OCI-LY3 (cell line): Measurements from ENCODE around the gene SMURF2.

Source experiments
- H2AFZ ChIP-seq: fragments of 200-600, 300-600 bp; shearing (Covaris generic); 2 replicates; pipeline ENCODE4 v1.6.0; 2014; ENCODE audit warnings: antibody characterized with exemption, low read depth, low read length
- H3K27ac ChIP-seq: fragments of 200-600, 300-600 bp; sonication (generic); 2 replicates; pipeline ENCODE4 v1.5.1; 2014; ENCODE audit warnings: mild to moderate bottlenecking, low read length, moderate library complexity, mixed read lengths
- H3K27me3 ChIP-seq: fragments of 200-600, 300-600 bp; sonication (generic); 2 replicates; pipeline ENCODE4 v1.6.1; 2014; ENCODE audit warnings: low read depth, low read length, mixed read lengths
- H3K36me3 ChIP-seq: fragments of 200-600, 300-600 bp; sonication (generic); replicated peaks from 2 replicates; pipeline ENCODE3; 2014; ENCODE audit warnings: low read depth, low read length, mixed read lengths
- H3K4me1 ChIP-seq: fragments of 300-600, 200-600 bp; sonication (generic); 2 replicates; pipeline ENCODE4 v1.6.1; 2014; ENCODE audit warnings: low read length, mixed read lengths
- H3K4me2 ChIP-seq: fragments of 200-600, 300-600 bp; sonication (generic); 2 replicates; pipeline ENCODE4 v1.6.1; 2014; ENCODE audit warnings: low read length, mixed read lengths
- H3K4me3 ChIP-seq: fragments of 300-600, 200-600 bp; sonication (generic); 2 replicates; pipeline ENCODE4 v1.5.1; 2014; ENCODE audit warnings: antibody characterized with exemption, mild to moderate bottlenecking, low read length, moderate library complexity
- H3K79me2 ChIP-seq: fragments of 300-600, 200-600 bp; shearing (Covaris generic); 2 replicates; pipeline ENCODE4 v1.6.1; 2014; ENCODE audit warnings: mild to moderate bottlenecking, low read length, mixed read lengths
- H3K9ac ChIP-seq: fragments of 300-600, 200-600 bp; shearing (Covaris generic); 2 replicates; pipeline ENCODE4 v1.6.0; 2014; ENCODE audit warnings: mild to moderate bottlenecking, low read length, moderate library complexity
- H3K9me3 ChIP-seq: fragments of 200-600, 300-600 bp; shearing (Covaris generic); 2 replicates; pipeline ENCODE4 v1.6.1; 2014; ENCODE audit warnings: low read length, mixed read lengths; ENCODE audit not compliant: insufficient read depth
- H4K20me1 ChIP-seq: fragments of 200-600, 300-600 bp; sonication (generic); 2 replicates; pipeline ENCODE4 v1.6.1; 2016; ENCODE audit warnings: low read length, mixed read lengths; ENCODE audit not compliant: insufficient read depth
- EZH2phosphoT487 ChIP-seq: fragments of 200-600 bp; shearing (Covaris generic); IDR thresholded peaks from 2 replicates; pipeline ENCODE4 v1.6.1; 2018; ENCODE audit warnings: antibody characterized with exemption, mixed run types, low read depth
- TF ChIP-seq, protein P1 (sequence below): fragments of 200-600, 300-600 bp; sonication (generic); IDR thresholded peaks from 2 replicates; pipeline ENCODE4 v1.5.1; 2014; ENCODE audit warnings: antibody characterized with exemption, low read length, low read depth

The SMURF2 gene

DNA sequence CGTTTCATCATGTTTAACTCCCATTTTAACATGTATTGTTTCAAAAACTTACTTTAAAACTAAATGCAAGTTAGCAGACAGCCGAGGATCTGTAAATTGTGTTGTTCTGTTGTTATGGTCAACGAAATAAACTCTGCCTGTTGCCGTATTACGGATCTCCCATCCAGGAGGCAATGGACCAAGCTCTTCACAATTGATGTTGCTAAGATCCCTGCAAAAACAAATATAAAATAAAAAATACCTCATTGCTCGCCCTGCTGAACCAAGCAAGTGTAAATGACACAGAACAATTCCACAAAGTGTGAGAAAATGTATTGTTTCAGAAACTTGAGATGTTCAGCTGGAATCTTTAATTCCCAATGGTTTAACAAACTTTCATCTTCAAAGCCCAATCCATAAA is 90.4 kb downstream of the SMURF2 start:
- Histone ChIP-seq H3K36me3 (peaks cover 3% of the 10 kb centered on the region), H2AFZ (no peak overlapping the region), H3K4me2 (no peak overlapping the region), H3K27ac (no peak overlapping the region), H4K20me1 (no peaks in the 10 kb centered on the region), H3K4me1 (peaks cover 10% of the 10 kb centered on the region), H3K9me3 (no peaks in the 10 kb centered on the region), H3K9ac (no peak overlapping the region), H3K4me3 (no peak overlapping the region), H3K27me3 (no peaks in the 10 kb centered on the region), H3K79me2 (no peaks in the 10 kb centered on the region)
- TF ChIP-seq, protein P1, sequence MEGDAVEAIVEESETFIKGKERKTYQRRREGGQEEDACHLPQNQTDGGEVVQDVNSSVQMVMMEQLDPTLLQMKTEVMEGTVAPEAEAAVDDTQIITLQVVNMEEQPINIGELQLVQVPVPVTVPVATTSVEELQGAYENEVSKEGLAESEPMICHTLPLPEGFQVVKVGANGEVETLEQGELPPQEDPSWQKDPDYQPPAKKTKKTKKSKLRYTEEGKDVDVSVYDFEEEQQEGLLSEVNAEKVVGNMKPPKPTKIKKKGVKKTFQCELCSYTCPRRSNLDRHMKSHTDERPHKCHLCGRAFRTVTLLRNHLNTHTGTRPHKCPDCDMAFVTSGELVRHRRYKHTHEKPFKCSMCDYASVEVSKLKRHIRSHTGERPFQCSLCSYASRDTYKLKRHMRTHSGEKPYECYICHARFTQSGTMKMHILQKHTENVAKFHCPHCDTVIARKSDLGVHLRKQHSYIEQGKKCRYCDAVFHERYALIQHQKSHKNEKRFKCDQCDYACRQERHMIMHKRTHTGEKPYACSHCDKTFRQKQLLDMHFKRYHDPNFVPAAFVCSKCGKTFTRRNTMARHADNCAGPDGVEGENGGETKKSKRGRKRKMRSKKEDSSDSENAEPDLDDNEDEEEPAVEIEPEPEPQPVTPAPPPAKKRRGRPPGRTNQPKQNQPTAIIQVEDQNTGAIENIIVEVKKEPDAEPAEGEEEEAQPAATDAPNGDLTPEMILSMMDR: no peak
- no peak for TF ChIP-seq EZH2phosphoT487

DNA sequence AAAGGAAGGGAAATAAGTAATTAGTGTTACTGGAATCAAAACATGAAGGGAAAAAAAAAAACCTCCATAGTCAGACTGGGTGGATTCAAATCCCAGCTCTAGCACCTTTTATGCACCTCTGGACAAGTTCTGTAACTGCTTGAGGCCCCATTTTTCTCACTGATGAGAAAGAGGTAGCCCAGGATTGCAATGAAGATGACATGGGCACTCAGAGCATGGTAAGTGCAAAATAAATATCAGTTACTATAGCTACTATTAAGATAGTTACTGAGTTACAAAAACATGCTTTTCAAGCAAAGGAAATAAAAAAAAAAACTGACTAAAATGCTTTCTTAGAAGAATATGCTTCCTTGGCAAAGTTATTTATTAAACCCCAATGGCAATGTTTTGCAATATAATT is 96.5 kb downstream of the SMURF2 start:
- Histone ChIP-seq H3K36me3 (peaks cover 3% of the 10 kb centered on the region), H3K79me2 (no peaks in the 10 kb centered on the region), H3K27ac (no peak overlapping the region), H3K4me1 (no peaks in the 10 kb centered on the region), H2AFZ (no peak overlapping the region), H3K4me3 (no peak overlapping the region), H3K9ac (no peak overlapping the region), H3K4me2 (no peak overlapping the region), H3K27me3 (no peaks in the 10 kb centered on the region), H3K9me3 (no peaks in the 10 kb centered on the region), H4K20me1 (no peaks in the 10 kb centered on the region)
- no peak for TF ChIP-seq EZH2phosphoT487
- TF ChIP-seq, protein P1: no peak

DNA sequence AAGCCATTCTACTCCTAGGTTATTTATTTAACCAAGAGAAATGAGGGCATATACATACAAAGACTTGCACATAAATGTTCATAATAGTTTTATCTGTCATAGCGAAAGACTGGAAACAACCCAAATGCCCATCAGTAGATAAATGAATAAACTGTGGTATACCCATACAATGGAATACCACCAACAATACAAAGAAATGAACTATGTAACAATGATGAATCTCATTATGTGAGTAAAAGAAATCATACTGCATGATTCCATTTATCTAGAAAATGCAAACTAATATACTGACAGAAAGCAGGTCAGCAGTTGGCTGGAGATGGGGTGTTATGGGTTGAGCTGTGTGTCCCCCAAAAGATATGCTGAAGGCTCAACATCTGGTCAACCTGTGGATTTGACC is 98.0 kb downstream of the SMURF2 start:
- peaks cover 3% of the 10 kb centered on the region for H3K36me3 ChIP-seq
- no peaks in the 10 kb centered on the region for H3K4me1 ChIP-seq
- no peak overlapping the region for H3K9ac ChIP-seq
- no peak overlapping the region for H3K4me2 ChIP-seq
- H3K27me3 ChIP-seq: no peaks in the 10 kb centered on the region
- no peak overlapping the region for H2AFZ ChIP-seq
- H3K9me3 ChIP-seq: no peaks in the 10 kb centered on the region
- no peaks in the 10 kb centered on the region for H4K20me1 ChIP-seq
- TF ChIP-seq, protein P1: no peak
- no peak for TF ChIP-seq EZH2phosphoT487
- no peaks in the 10 kb centered on the region for H3K79me2 ChIP-seq
- H3K27ac ChIP-seq: no peak overlapping the region
- H3K4me3 ChIP-seq: no peak overlapping the region

DNA sequence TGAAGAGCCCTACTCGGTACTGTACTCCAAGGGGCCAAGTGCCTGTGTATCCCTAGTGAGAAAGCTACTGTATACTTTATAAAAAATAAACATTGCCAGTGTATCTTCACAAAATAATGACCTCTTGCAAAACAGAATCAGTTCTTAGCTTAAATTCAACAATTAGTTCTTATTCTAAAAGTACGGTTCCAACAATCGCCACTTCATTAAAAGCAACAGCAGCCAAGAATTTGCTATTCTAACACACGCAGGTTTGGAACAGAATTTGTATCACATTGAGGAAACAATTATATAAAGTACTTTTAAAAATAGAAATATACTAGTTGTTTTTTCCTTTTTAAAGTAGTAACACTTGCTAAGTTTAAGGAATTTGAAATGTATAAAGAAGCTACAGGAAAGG is 106.8 kb downstream of the SMURF2 start:
- no peak for TF ChIP-seq EZH2phosphoT487
- TF ChIP-seq, protein P1: no peak
- H3K9me3 ChIP-seq: no peaks in the 10 kb centered on the region
- H4K20me1 ChIP-seq: no peaks in the 10 kb centered on the region
- no peaks in the 10 kb centered on the region for H3K79me2 ChIP-seq
- no peaks in the 10 kb centered on the region for H3K27me3 ChIP-seq
- no peak overlapping the region for H3K9ac ChIP-seq
- no peak overlapping the region for H2AFZ ChIP-seq
- H3K4me2 ChIP-seq: no peak overlapping the region
- H3K4me3 ChIP-seq: no peak overlapping the region
- H3K36me3 ChIP-seq: peaks cover 8% of the 10 kb centered on the region
- H3K4me1 ChIP-seq: no peaks in the 10 kb centered on the region
- no peak overlapping the region for H3K27ac ChIP-seq
